NCI-H226 (cell line): ENCODE results near the gene MCC.

Source experiments
- DNase-seq: peaks from one replicate; pipeline ENCODE4 v3.0.0-alpha.2; 2015

Gene MCC

DNA sequence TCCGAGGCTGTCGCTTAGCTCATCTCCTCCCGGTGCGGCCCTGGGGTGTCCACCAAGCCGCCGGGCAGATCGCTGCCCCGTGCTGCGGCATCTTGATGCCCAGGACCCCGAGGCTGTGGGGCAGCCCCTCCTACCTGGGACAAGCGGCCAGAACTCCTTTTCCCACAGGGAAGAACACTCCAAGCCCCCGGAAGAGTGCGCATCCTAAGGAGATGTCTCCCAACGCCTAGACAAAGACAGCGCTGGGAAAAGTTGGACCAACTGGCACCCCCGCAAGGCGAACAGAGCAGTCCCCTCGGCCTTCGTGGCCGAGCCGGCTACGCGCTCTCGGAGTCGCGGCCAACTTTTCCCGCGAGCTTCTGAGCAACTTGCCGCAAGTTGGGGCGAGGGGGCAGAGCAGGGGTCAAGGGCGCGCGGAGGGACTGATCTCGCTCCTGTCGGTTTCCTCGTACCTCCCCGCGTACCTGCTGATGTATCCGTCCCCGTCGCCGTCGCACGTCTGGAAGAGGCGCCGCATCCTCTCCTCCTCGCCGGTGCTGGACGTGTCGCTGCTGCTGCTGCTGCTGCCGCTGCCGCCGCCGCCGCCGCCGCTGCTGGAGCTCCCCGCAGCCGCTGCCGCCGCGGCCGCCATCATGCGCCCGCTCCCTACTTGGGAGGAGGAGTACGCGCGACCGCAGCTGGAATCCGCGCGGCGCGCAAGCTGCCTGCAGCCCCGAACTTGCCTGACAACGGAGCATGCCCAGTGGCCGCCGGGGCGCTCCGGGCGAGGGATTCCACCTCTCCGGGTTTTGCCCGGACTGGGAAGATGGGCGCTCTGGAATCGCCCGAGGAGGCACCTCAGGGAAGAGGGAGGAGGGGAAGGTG is at the start of gene MCC:
TSS of gene MCC (minus strand) at position 673 of the 864 bp plus-strand sequence.
- peak; percentile 94 for DNase-seq

DNA sequence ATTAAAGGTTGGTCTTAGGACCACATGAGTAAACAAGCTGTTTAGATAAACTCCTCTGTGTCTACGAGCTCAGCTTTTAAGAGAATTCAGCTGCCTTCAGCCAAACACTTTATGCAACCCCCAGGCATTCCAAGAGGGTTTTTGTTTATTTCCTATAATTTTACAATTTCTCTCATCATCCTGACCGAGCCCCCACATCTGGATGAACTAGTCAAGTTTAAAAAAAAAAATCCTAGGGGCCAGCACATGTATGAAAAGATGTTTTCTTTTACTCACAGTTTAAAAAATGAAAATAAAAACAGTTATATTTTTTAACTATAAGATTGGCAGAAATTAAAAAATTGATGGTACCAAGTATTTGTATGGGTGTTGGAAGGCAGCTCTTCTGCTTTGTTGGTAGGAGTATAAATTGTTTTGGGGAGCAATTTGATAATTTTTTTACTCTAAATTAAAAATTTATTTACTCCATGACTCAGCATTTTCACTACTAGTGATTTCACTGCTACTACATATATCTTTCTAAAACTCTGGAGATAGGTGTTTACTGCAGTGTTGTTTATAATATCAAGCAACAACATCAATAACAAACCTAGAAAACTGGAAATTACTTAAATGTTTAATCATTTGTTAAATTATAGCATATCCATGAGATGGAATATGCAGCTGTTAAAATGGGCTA is 43.4 kb upstream of the MCC start:
- no peak for DNase-seq

DNA sequence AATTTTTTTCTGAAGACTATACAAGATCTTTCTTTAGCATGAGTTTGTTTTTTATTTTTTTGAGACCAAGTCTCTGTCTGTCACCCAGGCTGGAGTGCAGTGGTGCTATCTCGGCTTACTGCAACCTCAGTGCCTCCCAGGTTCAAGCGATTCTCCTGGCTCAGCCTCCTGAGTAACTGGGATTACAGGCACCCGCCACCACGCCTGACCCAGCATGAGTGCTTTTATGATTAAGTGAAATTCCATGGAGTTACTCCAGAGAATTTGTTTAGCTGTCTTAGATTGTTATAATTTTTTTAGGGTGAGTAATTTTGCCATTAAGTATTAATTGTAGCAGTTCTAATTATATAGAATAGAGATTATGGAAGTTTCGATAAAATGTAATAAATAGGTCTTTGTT is 39.5 kb upstream of the MCC start:
- no peak for DNase-seq

- no peak for DNase-seq
Measured at GRCh38 chr5:113526421-113526820, 38.2 kb upstream of the MCC start.

DNA sequence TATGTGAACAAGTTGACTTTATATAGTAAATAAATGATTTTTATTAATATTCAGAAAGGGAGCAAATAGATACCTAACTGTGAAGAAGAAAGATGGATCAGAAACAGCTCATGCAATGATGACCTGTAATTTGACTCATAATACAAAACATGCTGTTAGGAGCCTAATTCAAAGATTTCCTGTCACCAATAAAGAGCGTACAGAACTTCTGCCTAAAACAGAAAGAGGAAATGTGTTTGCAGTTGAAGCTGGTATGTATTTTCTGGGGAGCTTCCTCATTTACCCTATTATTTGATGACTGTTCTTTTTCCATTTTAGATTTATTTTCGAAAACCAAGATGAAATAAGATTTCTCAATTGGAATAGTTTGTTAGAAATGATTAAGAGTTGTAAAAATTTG is 36.7 kb upstream of the MCC start:
- no peak for DNase-seq

- no peak for DNase-seq
Measured at GRCh38 chr5:113523168-113523567, 34.9 kb upstream of the MCC start.

DNA sequence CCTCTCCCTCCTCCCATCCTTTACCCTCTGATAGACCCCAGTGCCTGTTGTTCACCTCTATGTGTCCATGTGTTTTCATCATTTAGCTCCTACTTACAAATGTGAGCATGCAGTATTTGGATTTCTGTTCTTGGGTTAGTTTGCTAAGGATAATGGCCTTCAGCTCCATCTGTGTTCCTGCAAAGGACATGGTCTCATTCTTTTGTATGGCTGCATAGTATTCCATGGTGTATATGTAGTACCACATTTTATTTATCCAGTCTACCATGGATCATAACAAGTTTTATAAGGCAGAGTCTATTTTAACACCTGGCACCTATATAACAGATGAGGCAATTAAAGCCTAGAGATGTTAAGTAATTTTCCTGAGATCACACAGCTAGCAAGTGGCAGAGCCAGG is 32.6 kb upstream of the MCC start:
- no peak for DNase-seq

DNA sequence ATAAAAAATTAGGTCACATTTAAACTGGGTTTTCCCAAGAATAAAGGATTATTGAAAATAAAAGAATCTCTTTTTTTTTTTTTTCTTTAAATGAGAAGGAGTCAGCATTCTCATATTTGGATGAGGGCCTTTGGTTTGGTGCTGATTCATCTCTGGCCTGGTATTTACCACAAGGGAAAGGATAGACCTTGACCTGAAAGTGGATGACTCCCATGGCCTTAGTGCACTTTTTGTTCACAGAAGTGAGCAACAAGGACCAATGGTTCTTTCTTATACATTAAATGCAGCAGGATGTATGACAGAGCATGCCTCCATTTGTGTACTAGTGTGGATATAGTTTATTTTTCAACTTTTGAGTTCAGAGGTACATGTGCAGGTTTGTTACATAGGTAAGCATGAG is 32.2 kb upstream of the MCC start:
- peak; percentile 43 for DNase-seq

- no peak for DNase-seq
Measured at GRCh38 chr5:113519412-113519811, 31.2 kb upstream of the MCC start.

DNA sequence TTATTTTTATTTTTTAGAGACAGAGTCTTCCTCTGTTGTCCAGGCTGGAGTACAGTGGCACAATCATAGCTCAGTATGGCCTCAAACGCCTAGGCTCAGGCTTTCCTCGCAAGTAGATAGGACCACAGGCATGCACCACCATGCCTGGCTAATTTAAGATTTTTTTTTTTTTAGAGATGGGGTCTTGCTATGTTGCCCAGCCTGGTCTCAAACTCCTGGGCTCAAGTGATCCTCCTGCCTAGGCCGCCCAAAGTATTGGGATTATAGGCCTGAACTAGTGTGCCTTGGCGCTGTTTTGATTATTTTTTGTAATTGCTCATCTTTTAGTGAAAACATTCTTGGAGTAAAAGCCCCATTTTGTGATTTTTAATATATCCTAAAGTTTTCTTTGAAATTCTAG is 30.6 kb upstream of the MCC start:
- DNase-seq, result no peak

DNA sequence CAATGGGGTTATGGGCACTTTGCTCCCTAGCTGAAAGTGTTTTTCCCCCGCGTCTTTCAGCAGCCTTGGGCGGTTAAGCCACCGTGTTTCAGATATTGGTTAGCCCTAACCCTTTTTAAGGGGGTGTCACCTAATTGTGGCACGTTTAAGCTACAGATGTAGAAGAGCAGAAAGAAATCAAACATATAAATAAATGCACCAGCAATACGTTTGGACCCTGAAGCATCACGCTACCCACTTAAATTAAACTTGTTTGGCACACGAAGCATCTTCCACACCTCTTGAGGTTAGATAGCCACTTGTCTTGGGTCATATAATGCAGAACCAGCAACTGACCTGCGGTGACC is 26.0 kb upstream of the MCC start:
- no peak for DNase-seq

- DNase-seq, result peak; percentile 87
Measured at GRCh38 chr5:113513384-113514288, 25.4 kb upstream of the MCC start, which contains the start of gene YTHDC2. Gene YTHDC2, plus strand, starts transcription at chr5:113513694. Its CDS starts 202 bp downstream, at chr5:113513896.

DNA sequence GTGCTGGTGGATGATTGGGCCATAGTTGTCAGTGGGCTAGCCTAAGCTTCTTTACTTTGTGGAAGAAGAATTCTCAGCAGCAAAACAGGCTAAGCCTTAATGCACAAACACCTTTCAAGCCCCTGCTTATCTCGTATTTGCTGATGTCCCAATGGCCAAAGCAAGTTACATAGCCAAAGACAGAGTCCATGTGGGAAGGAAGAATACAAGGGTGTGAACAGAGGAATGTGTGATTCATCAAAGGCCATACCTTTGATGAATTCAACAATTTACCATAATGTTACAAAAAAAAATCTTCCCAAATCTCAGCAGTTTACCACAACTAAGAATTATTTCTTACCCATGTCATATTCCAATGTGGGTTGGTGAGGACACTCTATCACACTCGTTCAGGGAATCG is 24.1 kb upstream of the MCC start:
- no peak for DNase-seq

- peak; percentile 38 for DNase-seq
Measured at GRCh38 chr5:113510836-113511451, 22.7 kb upstream of the MCC start.

DNA sequence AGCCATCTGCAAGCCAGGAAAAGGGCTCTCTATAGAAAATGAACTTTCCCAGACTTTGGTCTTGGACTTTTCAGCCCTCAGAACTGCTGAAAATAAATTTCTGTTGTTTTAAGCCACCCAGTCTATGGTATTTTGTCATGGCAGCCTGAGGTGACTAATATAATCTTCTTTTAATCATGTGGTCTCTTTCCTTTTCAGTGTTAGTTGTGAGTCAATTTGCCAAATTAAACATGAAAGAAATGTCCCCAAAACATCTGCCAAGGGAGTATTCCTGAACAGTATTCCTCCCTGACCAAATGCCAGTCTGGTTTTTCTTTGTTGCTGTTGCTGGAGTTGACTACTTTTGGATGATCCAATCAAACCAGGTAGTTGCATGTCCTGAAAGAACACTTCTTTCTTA is 20.5 kb upstream of the MCC start:
- no peak for DNase-seq

- no peak for DNase-seq
Measured at GRCh38 chr5:113507601-113508000, 19.3 kb upstream of the MCC start.

DNA sequence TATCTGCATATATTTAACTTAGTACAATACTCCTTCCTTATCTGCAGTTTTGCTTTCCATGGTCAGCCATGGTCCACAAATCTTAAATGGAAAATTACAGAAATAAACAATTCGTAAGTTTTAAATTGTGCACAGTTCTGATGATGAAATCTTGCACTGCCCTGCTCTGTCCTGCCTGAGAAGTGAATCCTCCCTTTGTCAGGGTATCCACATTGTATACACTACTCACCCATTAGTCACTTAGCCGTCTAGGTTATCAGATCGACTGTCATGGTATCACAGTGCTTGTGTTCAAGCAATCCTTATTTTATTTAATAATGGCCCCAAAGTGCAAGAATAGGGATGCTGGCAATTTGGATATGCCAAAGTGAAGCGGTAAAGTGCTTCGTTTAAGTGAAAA is 16.9 kb upstream of the MCC start:
- peak; percentile 35 for DNase-seq

DNA sequence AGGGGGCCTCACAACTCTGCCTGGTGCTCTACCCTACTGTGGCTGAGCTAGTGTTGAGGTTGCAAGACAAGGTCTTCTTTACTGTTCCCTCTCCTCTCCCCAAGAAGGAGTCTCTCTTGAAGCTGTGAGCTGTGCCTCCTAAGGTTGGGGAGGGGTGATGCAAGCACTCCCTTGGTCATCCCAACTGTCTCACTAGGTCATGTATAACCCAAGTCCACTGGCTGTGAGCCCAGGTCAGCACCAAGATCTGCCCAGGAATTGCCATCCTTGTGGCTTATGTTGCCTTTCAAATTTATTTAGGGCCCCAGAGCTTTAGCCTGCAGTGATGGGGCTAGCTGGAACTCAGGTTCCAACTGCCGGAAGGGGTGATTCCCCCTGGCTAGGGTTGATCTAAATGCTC is 14.9 kb upstream of the MCC start:
- no peak for DNase-seq

DNA sequence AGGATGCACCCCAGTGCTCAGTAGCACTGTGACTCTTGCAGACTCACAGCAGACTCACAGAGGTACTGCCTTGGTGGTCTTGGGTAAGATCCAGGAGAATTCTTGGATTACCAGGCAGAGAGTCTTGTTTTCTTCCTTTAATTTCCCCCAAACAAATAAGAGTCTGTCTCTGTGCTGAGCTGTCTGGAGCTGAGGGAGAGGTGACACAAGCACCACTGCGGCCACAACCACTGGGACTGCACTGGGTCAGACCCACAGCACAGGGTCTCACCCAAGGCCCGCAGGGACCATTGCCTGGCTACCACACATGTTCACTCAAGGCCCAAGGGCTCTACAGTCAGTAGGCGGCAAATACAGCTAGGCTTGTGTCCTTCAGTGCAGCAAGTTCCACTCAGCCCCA is 13.8 kb upstream of the MCC start:
- no peak for DNase-seq

DNA sequence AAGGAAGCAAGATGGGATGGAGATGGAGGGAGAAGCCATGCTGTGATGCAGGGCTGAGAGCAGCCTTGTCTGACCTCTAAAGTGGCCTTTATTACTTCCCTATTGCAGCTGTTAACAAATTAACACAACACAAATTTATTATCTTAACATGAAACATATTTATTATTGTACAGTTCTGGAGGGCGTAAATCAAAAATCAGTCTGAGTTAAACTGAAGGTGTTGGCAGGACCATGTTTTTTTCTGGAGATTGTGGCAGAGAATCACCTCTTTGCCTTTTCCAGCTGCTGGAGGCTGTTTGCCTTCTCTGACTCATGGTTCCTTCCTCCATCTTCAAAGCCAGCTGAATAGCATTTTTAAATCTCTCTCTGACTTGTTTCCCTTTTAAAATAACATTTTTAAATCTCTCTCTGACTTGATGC is 7.2 kb upstream of the MCC start:
- DNase-seq, result no peak

GRCh38 chr5:113493446-113493845 is 5.2 kb upstream of the MCC start:
- no peak for DNase-seq

DNA sequence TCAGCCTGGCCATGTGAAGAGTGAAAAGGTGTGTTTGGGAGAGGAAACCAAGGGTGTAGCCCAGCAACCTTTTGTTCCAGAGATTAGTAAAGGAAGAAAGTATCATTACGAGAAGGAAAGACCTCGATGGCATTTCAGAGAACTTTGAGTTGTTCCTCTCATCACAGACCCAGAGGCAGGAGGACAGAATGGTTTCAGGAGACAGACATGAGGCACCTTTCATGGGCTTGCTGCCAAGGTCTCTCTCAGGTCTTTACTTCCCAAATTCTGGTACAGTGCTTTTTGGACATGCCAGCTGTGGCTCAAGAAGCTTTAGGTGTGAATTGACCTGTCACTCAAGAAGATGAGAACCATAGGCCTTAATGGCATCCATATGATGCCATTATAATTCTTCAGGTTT is 2.8 kb upstream of the MCC start:
- DNase-seq, result no peak

- no peak for DNase-seq
Measured at GRCh38 chr5:113490317-113490716, 2.1 kb upstream of the MCC start.
